Adrenal gland (tissue), 12 donors: ENCODE results near the gene DACT1. TPM values are rescaled to one million over a fixed set of nuclear protein-coding genes. Genes with fewer than 3 reads are reported as not detected.

ENCODE experiments used
- DNase-seq, 7 donors: peaks; one replicate each; pipeline ENCODE4 v3.0.0-alpha.2; 2019 to 2020
- H3K27ac ChIP-seq, 5 donors: fragments of 200-600 bp; sonication (generic) in 4 of 5; 1 replicate in 3 of 5; 2 replicates in 2 of 5; pipeline versions ENCODE4 v1.5.1 to v1.8.0; 2016 to 2020; ENCODE audit warnings: mild to moderate bottlenecking in 1 of 5
- H3K27me3 ChIP-seq: fragments of 200-600 bp; 2 replicates; pipeline ENCODE4 v1.8.0; 2021
- H3K36me3 ChIP-seq, 2 donors: fragments of 200-600 bp; replicated peaks in 1 of 2; 1 replicate in 1 of 2; 2 replicates in 1 of 2; pipeline versions ENCODE4 v1.5.1 to v1.8.0; 2018 to 2022
- H3K4me1 ChIP-seq, 2 donors: fragments of 200-600 bp; replicated peaks in 1 of 2; 1 replicate in 1 of 2; 2 replicates in 1 of 2; pipeline versions ENCODE4 v1.5.1 to v1.8.0; 2018 to 2021
- H3K4me3 ChIP-seq, 4 donors: fragments of 200-600 bp; sonication (generic) in 3 of 4; one replicate each; pipeline ENCODE4 v1.5.1; 2016 to 2018
- H3K9me3 ChIP-seq, 3 donors: fragments of 200-600 bp; sonication (generic) in 1 of 3; replicated peaks in 1 of 3; 1 replicate in 2 of 3; 2 replicates in 1 of 3; pipeline versions ENCODE4 v1.5.1 to v1.8.0; 2016 to 2021
- CTCF ChIP-seq, 6 experiments: fragments of 450-650 bp in 4 of 6; fragments of 200-600 bp in 2 of 6; sonication (generic) in 1 of 6; IDR thresholded peaks; 1 replicate in 5 of 6; 2 replicates in 1 of 6; pipeline versions ENCODE4 v1.5.1 to v1.8.0; 2016 to 2021; ENCODE audit warnings: antibody characterized with exemption in 6 of 6, mild to moderate bottlenecking in 2 of 6, moderate library complexity in 1 of 6
- POLR2A ChIP-seq, 2 donors: fragments of 450-650 bp; IDR thresholded peaks; one replicate each; pipeline ENCODE4 v1.6.1; 2017; ENCODE audit warnings: antibody characterized with exemption in 2 of 2, mild to moderate bottlenecking in 2 of 2, moderate library complexity in 1 of 2
- WGBS, 4 donors: extraction: QIAGEN DNeasy Blood & Tissue Kit in 2 of 4; methylation state at CpG; one replicate each; pipeline versions ENCODE4 v1.1.5 to v1.1.7; 2013 to 2017; 5-methylcytosine and 5-hydroxymethylcytosine counted together
- intact Hi-C, 2 donors: fragments of 100-400 bp; cut with DNase I; formaldehyde crosslinking; loops; one replicate each; pipeline versions ENCODE4 v1.14.1 to v1.15.0; 2022 to 2023
- polyA plus RNA-seq, 3 donors: library from polyadenylated mRNA; stranded (reverse); fragments of 200-250 nt in 2 of 3; fragments of 350-450 nt in 1 of 3; fragmentation: Illumina TruSeq in 1 of 3; extraction: RNeasy Lipid Tissue Mini Kit (QIAGEN cat#74804) in 1 of 3; gene quantifications; one replicate each; pipeline ENCODE4 v1.2.3, GENCODE V29; 2013 to 2014
- total RNA-seq, 9 donors: library from RNA; depleted of rRNA in 4 of 9; stranded (reverse); fragments of >200 nt in 4 of 9; fragments of 120-200 nt in 1 of 9; fragmentation: NEBNext Ultra II Directional in 1 of 9; extraction: Animal tissue kit (Norgen Biotek cat#: 25700) in 1 of 9; gene quantifications; one replicate each; pipeline versions ENCODE4 v1.1.0 to v1.2.4, GENCODE V29; 2013 to 2023
- donor health status: healthy with polysubstance abuse.
- donor health status: Bipolar disorder and iron deficiency.
- donor health status: DM: yes; HTN: yes; CAD: no.
- donor health status: DM: no; HTN: no; CAD: no.
- donor health status: DM: no; HTN: no; CAD: no.
- donor health status: DM: yes; HTN: yes; CAD: no.

The DACT1 gene
- total and polyA plus RNA-seq, 12 donors, result 2.9 to 32.1 (median 11.2) TPM

GRCh38 chr14:58607131-58607951, 30.4 kb upstream of the DACT1 start:
- TF ChIP-seq CTCF (IDR thresholded peaks at IDR 0.05) (no peak), POLR2A (IDR thresholded peaks at IDR 0.05) (no peak)
- Histone ChIP-seq H3K27ac (no peak overlapping the region), H3K27me3 (peaks cover 4% of the 10 kb centered on the region), H3K4me3 (no peak overlapping the region), H3K4me1 (no peaks in the 10 kb centered on the region), H3K36me3 (no peaks in the 10 kb centered on the region), H3K9me3 (no peaks in the 10 kb centered on the region)
- no peak for DNase-seq
- intact Hi-C loops, result no loop called here
- WGBS, 4 donors, result 62 to 72% (median 64%) methylated on average over 7 of the region's 7 CpGs

GRCh38 chr14:58607952-58608317, 29.8 kb upstream of the DACT1 start:
- TF ChIP-seq CTCF (IDR thresholded peaks at IDR 0.05) (no peak), POLR2A (IDR thresholded peaks at IDR 0.05) (no peak)
- 62 to 86% (median 79%) methylated on average over 3 of the region's 3 CpGs for WGBS, 4 donors

GRCh38 chr14:58617619-58618018, 20.1 kb upstream of the DACT1 start:
- intact Hi-C loops, result no loop called here
- no peak for DNase-seq
- Histone ChIP-seq H3K27ac (no peak overlapping the region), H3K27me3 (no peaks in the 10 kb centered on the region), H3K4me3 (no peak overlapping the region), H3K36me3 (no peaks in the 10 kb centered on the region), H3K9me3 (no peaks in the 10 kb centered on the region), H3K4me1 (no peaks in the 10 kb centered on the region)
- WGBS, 4 donors, result 15 to 21% (median 19%) methylated on average over 1 of the region's 1 CpG
- TF ChIP-seq POLR2A (IDR thresholded peaks at IDR 0.05) (no peak), CTCF (IDR thresholded peaks at IDR 0.05) (no peak)

More at GRCh38 chr14:58607952-58608317, 29.8 kb upstream of the DACT1 start:
- Histone ChIP-seq H3K4me3 (no peak overlapping the region), H3K9me3 (no peaks in the 10 kb centered on the region), H3K36me3 (no peaks in the 10 kb centered on the region), H3K27ac (no peak overlapping the region), H3K4me1 (no peaks in the 10 kb centered on the region), H3K27me3 (peaks cover 4% of the 10 kb centered on the region)
- DNase-seq, result no peak
- intact Hi-C loops, result no loop called here

GRCh38 chr14:58620011-58620410, 17.8 kb upstream of the DACT1 start:
- H3K36me3 ChIP-seq, result no peaks in the 10 kb centered on the region
- H3K27ac ChIP-seq, result no peak overlapping the region
- no peaks in the 10 kb centered on the region for H3K4me1 ChIP-seq
- intact Hi-C loops, result loop anchor here in 1 of 2 donors (10.0 kb wide), 1 partner anchor 115 kb away; no protein-coding TSS in a partner anchor
- no peaks in the 10 kb centered on the region for H3K27me3 ChIP-seq
- H3K4me3 ChIP-seq, result no peak overlapping the region
- no peak for TF ChIP-seq CTCF (IDR thresholded peaks at IDR 0.05)
- no peak for TF ChIP-seq POLR2A (IDR thresholded peaks at IDR 0.05)
- no peak for DNase-seq
- WGBS, 4 donors, result 36 to 59% (median 51%) methylated on average over 2 of the region's 2 CpGs
- H3K9me3 ChIP-seq, result no peaks in the 10 kb centered on the region
